GM10266 (cell line): ENCODE results near the gene KRTAP10-9.
"Not testable (repeated sequence)": the region's sequence is repeated elsewhere in the genome, so short reads cannot be mapped to it uniquely, and the experiment has no call there.

Experiments used
- DNase-seq: peaks from one replicate; pipeline ENCODE4 v3.0.0; 2012; ENCODE audit errors: extremely low spot score
- TF ChIP-seq, protein P1 (sequence below): IDR thresholded peaks from 2 replicates; pipeline ENCODE4 v1.5.1; 2012; ENCODE audit warnings: mild to moderate bottlenecking, low read depth; ENCODE audit not compliant: control insufficient read depth, insufficient read depth; ENCODE audit errors: missing control alignments

The KRTAP10-9 gene

DNA sequence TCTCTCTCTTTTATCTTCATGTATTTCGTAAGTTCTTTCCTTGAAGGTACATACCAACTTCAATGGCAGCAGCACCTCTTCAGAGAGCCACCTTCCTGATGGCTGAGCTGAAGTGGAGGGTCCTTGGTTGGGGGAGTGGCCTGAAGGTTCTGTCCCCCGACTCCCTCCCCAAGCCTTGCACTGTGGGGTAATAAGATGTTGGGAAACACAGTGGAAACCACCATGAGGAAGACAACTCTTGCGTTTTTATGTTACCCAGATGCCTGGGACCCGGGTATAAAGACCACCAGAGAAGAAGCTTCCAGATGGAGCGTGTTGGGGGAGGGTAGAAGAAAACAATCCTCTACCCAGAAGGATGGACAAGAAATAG is 31.6 kb downstream of the KRTAP10-9 start:
- DNase-seq: no peak
- TF ChIP-seq, protein P1, sequence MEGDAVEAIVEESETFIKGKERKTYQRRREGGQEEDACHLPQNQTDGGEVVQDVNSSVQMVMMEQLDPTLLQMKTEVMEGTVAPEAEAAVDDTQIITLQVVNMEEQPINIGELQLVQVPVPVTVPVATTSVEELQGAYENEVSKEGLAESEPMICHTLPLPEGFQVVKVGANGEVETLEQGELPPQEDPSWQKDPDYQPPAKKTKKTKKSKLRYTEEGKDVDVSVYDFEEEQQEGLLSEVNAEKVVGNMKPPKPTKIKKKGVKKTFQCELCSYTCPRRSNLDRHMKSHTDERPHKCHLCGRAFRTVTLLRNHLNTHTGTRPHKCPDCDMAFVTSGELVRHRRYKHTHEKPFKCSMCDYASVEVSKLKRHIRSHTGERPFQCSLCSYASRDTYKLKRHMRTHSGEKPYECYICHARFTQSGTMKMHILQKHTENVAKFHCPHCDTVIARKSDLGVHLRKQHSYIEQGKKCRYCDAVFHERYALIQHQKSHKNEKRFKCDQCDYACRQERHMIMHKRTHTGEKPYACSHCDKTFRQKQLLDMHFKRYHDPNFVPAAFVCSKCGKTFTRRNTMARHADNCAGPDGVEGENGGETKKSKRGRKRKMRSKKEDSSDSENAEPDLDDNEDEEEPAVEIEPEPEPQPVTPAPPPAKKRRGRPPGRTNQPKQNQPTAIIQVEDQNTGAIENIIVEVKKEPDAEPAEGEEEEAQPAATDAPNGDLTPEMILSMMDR: no peak

DNA sequence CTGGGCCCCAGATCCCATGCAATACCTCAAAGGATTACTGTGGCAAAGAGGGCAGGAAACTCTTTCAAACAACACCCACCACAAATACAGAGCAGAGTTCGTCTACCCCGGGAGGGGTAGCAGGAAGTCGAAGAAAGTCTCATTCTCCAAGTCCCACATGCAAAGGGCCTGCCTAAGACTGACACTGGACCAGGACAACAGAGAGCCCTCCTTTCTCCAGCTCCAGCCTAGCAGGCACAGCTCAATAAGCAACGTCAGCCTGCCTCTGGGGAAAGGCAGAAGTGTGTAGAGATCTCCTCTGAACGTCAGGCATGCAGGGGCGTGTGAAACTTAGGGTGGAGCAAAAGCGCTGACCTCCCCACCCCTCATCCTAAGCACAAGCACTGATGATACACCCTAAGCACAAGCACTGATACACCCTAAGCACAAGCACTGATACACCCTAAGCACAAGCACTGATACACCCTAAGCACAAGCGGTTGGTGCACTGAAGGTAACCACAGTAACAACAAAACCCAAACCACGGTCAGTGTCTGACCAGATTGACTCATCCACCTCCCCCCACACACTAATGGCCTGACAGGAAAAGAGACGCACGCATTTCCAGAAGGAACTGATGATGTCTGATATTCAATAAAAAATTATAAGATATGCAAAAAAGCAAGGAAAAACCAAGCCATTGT is 32.2 kb downstream of the KRTAP10-9 start:
- TF ChIP-seq, protein P1: no peak
- DNase-seq: no peak

DNA sequence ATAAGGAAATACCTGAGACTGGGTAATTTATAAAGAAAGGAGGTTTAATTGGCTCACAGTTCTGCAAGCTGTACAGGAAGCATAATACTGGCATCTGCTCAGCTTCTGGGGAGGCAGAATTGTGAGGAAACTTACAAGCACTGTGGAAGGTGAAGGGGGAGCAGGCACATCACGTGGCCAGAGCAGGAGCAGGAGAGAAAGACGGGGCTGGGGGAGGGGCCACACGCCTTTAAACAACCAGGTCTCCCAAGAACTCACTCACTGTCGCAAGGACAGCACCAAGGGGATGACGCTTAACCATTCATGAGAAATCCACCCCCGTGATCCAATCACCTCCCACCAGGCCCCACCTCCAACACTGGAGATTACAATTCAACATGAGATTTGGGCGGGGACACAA is 34.7 kb downstream of the KRTAP10-9 start:
- not testable (repeated sequence) for DNase-seq

DNA sequence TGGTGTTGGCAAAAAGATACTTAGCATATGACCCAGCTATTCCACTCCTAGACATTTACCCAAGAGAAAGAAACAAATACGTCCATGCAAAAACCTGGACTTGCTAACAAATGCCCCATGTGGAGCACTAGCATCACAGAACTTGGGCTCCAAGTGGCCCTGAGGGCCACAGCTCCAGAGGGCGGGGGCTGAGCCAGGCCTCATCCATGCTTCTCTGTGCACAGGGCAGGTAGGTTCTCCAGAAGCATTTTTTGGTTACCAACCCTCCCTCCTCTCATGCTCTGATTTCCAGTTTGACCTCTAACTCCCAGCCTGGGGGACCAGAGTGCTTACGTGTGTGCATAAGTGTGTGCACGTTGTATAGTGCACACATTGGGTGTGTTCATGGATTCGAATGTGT is 37.8 kb downstream of the KRTAP10-9 start:
- TF ChIP-seq, protein P1: no peak
- DNase-seq: no peak

DNA sequence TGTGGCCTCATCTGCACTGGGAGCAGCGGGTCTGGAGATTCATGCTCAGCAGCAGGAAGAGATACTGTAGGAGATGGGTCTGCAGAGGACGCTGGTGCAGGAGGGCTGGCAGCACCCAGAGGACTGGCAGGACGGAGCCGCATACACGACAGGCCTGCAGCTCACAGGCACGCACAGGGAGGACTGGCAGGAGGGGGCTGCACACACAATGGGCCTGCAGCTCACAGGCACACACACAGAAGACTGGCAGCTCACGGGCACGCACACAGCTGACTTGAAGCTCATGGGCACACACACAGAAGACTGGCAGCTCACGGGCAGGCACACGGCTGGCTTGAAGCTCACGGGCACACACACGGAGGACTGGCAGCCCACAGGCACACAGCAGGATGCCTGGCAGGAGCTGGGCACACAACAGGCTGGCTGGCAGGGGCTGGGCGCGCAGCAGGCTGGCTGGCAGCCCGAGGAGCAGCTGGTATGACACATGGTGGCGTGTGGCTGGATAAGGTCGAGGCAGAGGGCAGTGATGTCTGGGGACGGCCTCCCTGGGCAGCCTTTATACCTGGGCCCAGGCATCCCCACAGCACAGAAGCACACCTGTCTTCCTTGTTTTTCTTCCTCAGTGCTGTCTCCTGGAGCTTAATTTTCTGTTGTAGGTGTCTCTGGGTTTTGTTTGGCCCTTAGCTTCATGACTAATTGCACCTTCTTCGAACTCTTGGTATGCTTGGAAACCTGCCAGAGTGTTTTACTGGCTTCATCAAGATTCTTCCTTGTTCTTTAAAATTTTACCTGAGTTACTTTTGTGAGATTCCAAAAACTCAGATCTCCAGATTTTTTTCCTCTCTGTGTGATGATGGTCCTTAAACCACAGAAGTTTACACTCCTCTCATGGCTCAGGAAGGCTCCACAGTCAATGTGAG is 39.8 kb downstream of the KRTAP10-9 start, which contains the start of gene KRTAP12-2:
KRTAP12-2 (minus strand) TSS at position 527 of the 920 bp plus-strand sequence; CDS start at position 486, 41 bp downstream.
- TF ChIP-seq, protein P1: no peak

DNA sequence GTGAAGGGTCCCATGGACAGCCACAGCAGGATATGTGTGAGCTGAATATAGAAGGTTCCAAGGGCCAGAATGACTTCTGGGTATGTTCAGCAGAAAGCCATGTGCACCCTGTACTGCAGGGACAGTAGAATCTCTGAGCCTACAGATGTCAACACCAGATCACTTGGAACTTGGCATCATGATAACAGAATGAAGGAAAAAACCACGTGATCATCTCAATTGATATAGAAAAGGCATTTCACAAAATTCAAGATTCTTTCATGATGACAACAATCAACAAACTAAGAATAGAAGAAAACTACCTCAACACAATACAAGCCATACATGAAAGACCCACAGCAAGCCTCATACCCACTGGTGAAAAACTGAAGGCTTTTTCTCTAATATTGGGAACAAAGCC is 40.7 kb downstream of the KRTAP10-9 start:
- TF ChIP-seq, protein P1: no peak
- DNase-seq: no peak

More for the DNA sequence above, 39.8 kb downstream of the KRTAP10-9 start, which contains the start of gene KRTAP12-2:
- DNase-seq: no peak

DNA sequence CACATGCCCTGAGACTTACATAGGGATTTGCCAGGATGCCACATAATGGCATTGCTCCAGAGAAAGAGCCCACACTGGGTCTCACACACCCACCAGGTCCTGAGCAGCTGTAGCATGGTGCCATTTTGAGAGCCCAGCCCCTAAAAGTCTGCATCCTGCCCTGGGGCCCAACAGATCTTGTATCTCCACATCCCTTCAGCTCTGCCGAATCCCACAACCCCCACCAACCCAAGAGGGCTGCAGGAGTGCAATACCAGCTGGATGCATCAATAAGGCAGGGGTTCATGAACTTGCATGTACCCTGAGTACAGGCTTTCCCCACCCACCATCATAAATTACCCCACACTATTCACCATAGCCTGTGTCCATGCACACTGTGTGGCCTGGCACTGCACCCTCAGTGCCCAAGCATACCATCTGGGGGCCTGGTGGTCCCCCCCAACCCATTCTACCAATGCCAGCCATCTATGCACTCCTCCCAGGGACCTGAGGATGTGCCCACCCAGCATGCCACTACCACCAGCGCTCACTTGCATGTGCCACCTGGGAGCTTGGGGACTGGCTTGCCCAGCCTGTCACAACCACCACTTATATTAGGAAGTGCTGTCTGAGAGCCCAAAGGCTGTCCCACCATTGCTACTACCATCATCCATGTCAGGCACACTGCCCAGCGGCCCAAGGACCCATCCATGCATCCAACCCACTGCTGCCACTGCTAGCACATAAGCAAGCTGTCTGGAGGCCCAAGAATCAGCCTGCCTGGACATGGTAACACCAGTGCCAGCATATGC is 43.9 kb downstream of the KRTAP10-9 start:
- TF ChIP-seq, protein P1: no peak

More for the DNA sequence above, 43.9 kb downstream of the KRTAP10-9 start:
- no peak for DNase-seq
